GM12801 (cell line): ENCODE data around the gene PDRG1.

ENCODE experiments used
- CTCF ChIP-seq: IDR thresholded peaks from one replicate; pipeline ENCODE4 v1.5.1; 2011; ENCODE audit warnings: control low read depth; ENCODE audit not compliant: insufficient read length; ENCODE audit errors: extremely low read depth

PDRG1 gene

GRCh38 chr20:31894980-31895675 is 56.7 kb downstream of the PDRG1 start:
- TF ChIP-seq CTCF: no peak
